OCI-LY1 (cell line): ENCODE measurements around the gene RALGPS1.

ENCODE experiments used
- CTCF ChIP-seq: fragments of 200-600 bp; sonication (generic), shearing (Covaris generic); IDR thresholded peaks from 2 replicates; pipeline ENCODE4 v1.5.1; 2017; ENCODE audit warnings: mild to moderate bottlenecking, antibody characterized with exemption, low read length, moderate library complexity, mixed read lengths
- EZH2 ChIP-seq: fragments of 200-600 bp; sonication (generic), shearing (Covaris generic); IDR thresholded peaks from 2 replicates; pipeline ENCODE4 v1.8.0; 2017; ENCODE audit warnings: borderline replicate concordance, mixed run types, mild to moderate bottlenecking, antibody characterized with exemption, low read length, moderate library complexity, mixed read lengths

- no peak for TF ChIP-seq CTCF
- TF ChIP-seq EZH2 = no peak
These were observed 245.5 kb downstream of the RALGPS1 start for GRCh38 chr9:127159949-127160610.
